ENCODE data around the gene CACNB2. TPM values are rescaled to one million over a fixed set of nuclear protein-coding genes. Genes with fewer than 3 reads are reported as not detected.

CACNB2 gene
- total and polyA plus RNA-seq, 4 experiments from 2014 or later, result 0.36 to 0.81 TPM; not detected in 2

- ChIA-PET CTCF (ENCODE audit: partially characterized antibody) (interaction anchor here (0.6 kb wide), 1 partner anchor 39 kb away, joined by 3 read pairs; no protein-coding TSS in a partner anchor), POLR2A (ENCODE audit: partially characterized antibody) (no interaction called here)
- H3K4me3 ChIP-seq (ENCODE audit: low read length in 2 of 2), result no peak overlapping the region
- H3K4me3 Mint-ChIP-seq, result no peak overlapping the region
- H3K4me1 Mint-ChIP-seq, result no peaks in the 10 kb centered on the region
- H3K27me3 ChIP-seq (ENCODE audit: insufficient read depth, low read length), result no peaks in the 10 kb centered on the region
- H3K4me1 ChIP-seq (ENCODE audit: insufficient read depth, low read length), result no peaks in the 10 kb centered on the region
- intact Hi-C loops (cut with micrococcal nuclease), result no loop called here
- H3K27ac Mint-ChIP-seq, result no peak overlapping the region
- H3K9me3 ChIP-seq (ENCODE audit: control insufficient read depth in 1 of 2, low read length in 2 of 2), result no peaks in the 10 kb centered on the region
- H3K9me3 Mint-ChIP-seq, result no peaks in the 10 kb centered on the region
- H3K27ac ChIP-seq (ENCODE audit: low read depth, low read length), result no peak overlapping the region
- H3K36me3 ChIP-seq (ENCODE audit: insufficient read depth, low read length), result peaks cover 18% of the 10 kb centered on the region
- H3K27me3 Mint-ChIP-seq, result no peaks in the 10 kb centered on the region
- H3K36me3 Mint-ChIP-seq, result peaks cover 62 to 67% of the 10 kb centered on the region in 2 donors
- no peak for DNase-seq
These were observed 405.5 kb downstream of the CACNB2 start for GRCh38 chr10:18545621-18546305.

DNA sequence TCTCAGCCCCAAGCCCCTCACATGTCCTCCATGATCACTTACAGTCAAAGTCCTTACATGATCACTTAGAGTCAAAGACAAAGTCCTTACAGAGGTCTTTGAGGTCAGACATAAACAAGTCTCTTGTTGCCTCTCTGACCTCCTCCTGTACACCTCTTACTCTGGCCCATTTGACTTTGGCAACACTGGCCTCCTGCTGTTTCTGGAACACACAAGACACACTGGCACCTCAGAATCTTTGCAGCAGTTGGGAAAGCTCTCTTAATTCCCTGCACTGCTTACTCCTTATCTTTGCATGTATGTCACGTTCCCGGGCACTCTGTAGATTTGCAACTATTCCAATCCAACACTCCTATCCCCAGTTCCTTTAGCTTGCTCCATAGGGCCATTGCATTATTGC is 408.9 kb downstream of the CACNB2 start:
- no peak for DNase-seq
- H3K36me3 Mint-ChIP-seq, result peaks cover 46 to 54% of the 10 kb centered on the region in 2 donors
- no peaks in the 10 kb centered on the region for H3K4me1 Mint-ChIP-seq
- Histone ChIP-seq H3K27me3 (ENCODE audit: insufficient read depth, low read length) (no peaks in the 10 kb centered on the region), H3K4me3 (ENCODE audit: low read length in 2 of 2) (no peak overlapping the region), H3K4me1 (ENCODE audit: insufficient read depth, low read length) (no peaks in the 10 kb centered on the region), H3K9me3 (ENCODE audit: control insufficient read depth in 1 of 2, low read length in 2 of 2) (no peaks in the 10 kb centered on the region), H3K27ac (ENCODE audit: low read depth, low read length) (no peak overlapping the region), H3K36me3 (ENCODE audit: insufficient read depth, low read length) (peaks cover 12% of the 10 kb centered on the region)
- no peaks in the 10 kb centered on the region for H3K27me3 Mint-ChIP-seq
- ChIA-PET POLR2A (ENCODE audit: partially characterized antibody) (no interaction called here), CTCF (ENCODE audit: partially characterized antibody) (no interaction called here)
- no peak overlapping the region for H3K4me3 Mint-ChIP-seq
- intact Hi-C loops (cut with micrococcal nuclease), result no loop called here
- no peaks in the 10 kb centered on the region for H3K9me3 Mint-ChIP-seq
- H3K27ac Mint-ChIP-seq, result peak overlapping the region in 1 of 7 donors; percentile 11

GRCh38 chr10:18551473-18551872 is 411.2 kb downstream of the CACNB2 start:
- Histone ChIP-seq H3K27me3 (ENCODE audit: insufficient read depth, low read length) (no peaks in the 10 kb centered on the region), H3K36me3 (ENCODE audit: insufficient read depth, low read length) (peaks cover 3% of the 10 kb centered on the region), H3K27ac (ENCODE audit: low read depth, low read length) (no peak overlapping the region), H3K9me3 (ENCODE audit: control insufficient read depth in 1 of 2, low read length in 2 of 2) (no peaks in the 10 kb centered on the region), H3K4me3 (ENCODE audit: low read length in 2 of 2) (no peak overlapping the region), H3K4me1 (ENCODE audit: insufficient read depth, low read length) (no peaks in the 10 kb centered on the region)
- H3K4me1 Mint-ChIP-seq, result no peaks in the 10 kb centered on the region
- H3K27ac Mint-ChIP-seq, result no peak overlapping the region
- no peak for DNase-seq
- peaks cover 31 to 39% of the 10 kb centered on the region in 2 donors for H3K36me3 Mint-ChIP-seq
- ChIA-PET CTCF (ENCODE audit: partially characterized antibody) (no interaction called here), POLR2A (ENCODE audit: partially characterized antibody) (no interaction called here)
- intact Hi-C loops (cut with micrococcal nuclease), result no loop called here
- no peaks in the 10 kb centered on the region for H3K27me3 Mint-ChIP-seq
- H3K4me3 Mint-ChIP-seq, result no peak overlapping the region
- no peaks in the 10 kb centered on the region for H3K9me3 Mint-ChIP-seq

DNA sequence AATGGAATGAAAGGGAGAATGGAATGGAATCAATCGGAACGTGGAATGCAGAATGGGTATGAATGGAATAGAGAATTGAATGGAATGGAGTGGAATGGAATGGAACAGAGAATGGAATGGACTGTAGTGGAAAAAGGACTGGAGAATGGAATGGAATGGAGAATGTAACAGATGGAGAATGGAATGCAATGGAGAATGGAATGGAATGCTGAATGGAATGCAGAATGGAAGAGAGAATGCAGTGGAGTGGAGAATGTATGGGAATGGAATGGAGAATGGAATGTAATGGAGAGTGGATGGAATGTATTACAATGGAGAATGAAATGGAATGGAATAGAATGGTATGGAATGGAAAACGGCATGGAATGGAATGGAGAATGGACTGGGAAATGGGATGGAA is 414.3 kb downstream of the CACNB2 start:
- Mint-ChIP-seq H3K9me3 (no peaks in the 10 kb centered on the region), H3K36me3 (peaks cover 15 to 19% of the 10 kb centered on the region in 2 donors), H3K27me3 (no peaks in the 10 kb centered on the region), H3K27ac (no peak overlapping the region), H3K4me3 (no peak overlapping the region), H3K4me1 (no peaks in the 10 kb centered on the region)
- Histone ChIP-seq H3K4me1 (ENCODE audit: insufficient read depth, low read length) (no peaks in the 10 kb centered on the region), H3K36me3 (ENCODE audit: insufficient read depth, low read length) (peaks cover under 1% of the 10 kb centered on the region), H3K27me3 (ENCODE audit: insufficient read depth, low read length) (no peaks in the 10 kb centered on the region), H3K27ac (ENCODE audit: low read depth, low read length) (no peak overlapping the region), H3K4me3 (ENCODE audit: low read length in 2 of 2) (no peak overlapping the region), H3K9me3 (ENCODE audit: control insufficient read depth in 1 of 2, low read length in 2 of 2) (no peaks in the 10 kb centered on the region)
- CTCF ChIA-PET (ENCODE audit: partially characterized antibody), result no interaction called here
- POLR2A ChIA-PET (ENCODE audit: partially characterized antibody), result no interaction called here
- intact Hi-C loops (cut with micrococcal nuclease), result no loop called here
- no peak for DNase-seq

DNA sequence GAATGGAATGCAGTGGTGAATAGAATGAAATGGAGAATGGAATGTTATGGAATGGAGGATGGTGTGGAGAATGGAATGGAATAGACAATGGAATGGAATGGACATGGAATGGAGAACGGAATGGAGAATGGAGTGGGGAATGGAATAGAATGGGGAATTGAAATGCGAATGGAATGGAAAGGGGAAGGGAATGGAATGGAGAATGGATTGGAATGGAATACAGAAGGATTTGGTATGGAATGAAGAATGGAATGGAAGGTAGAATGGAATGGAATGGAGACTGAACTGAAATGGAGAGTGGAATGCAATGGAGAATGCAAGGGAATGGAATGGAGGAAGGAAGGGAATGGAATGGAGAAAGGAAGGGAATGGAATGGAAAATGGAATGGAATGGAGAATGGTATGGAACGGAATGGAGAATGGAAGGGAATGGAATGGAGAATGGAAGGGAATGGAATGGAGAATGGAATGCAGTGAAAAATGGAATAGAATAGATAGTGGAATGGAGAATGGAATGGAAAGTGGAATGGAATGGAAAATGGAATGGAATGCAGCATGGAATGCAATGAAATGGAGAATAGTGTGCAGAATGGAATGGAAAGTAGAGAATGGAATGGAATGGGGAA is 416.4 kb downstream of the CACNB2 start:
- DNase-seq, result no peak
- H3K27me3 Mint-ChIP-seq, result no peaks in the 10 kb centered on the region
- no peaks in the 10 kb centered on the region for H3K9me3 ChIP-seq (ENCODE audit: control insufficient read depth in 1 of 2, low read length in 2 of 2)
- CTCF ChIA-PET (ENCODE audit: partially characterized antibody), result no interaction called here
- no peaks in the 10 kb centered on the region for H3K4me1 ChIP-seq (ENCODE audit: insufficient read depth, low read length)
- no peak overlapping the region for H3K4me3 ChIP-seq (ENCODE audit: low read length in 2 of 2)
- peaks cover 4% of the 10 kb centered on the region for H3K36me3 ChIP-seq (ENCODE audit: insufficient read depth, low read length)
- POLR2A ChIA-PET (ENCODE audit: partially characterized antibody), result no interaction called here
- H3K4me3 Mint-ChIP-seq, result no peak overlapping the region
- H3K4me1 Mint-ChIP-seq, result no peaks in the 10 kb centered on the region
- no peak overlapping the region for H3K27ac ChIP-seq (ENCODE audit: low read depth, low read length)
- H3K27ac Mint-ChIP-seq, result no peak overlapping the region
- intact Hi-C loops (cut with micrococcal nuclease), result no loop called here
- no peaks in the 10 kb centered on the region for H3K9me3 Mint-ChIP-seq
- no peaks in the 10 kb centered on the region for H3K27me3 ChIP-seq (ENCODE audit: insufficient read depth, low read length)
- peaks cover under 1 to 6% of the 10 kb centered on the region in 2 donors for H3K36me3 Mint-ChIP-seq

- peaks cover 4% of the 10 kb centered on the region for H3K36me3 ChIP-seq (ENCODE audit: insufficient read depth, low read length)
- H3K4me1 ChIP-seq (ENCODE audit: insufficient read depth, low read length), result no peaks in the 10 kb centered on the region
- Mint-ChIP-seq H3K9me3 (no peaks in the 10 kb centered on the region), H3K4me1 (no peaks in the 10 kb centered on the region), H3K36me3 (no peaks in the 10 kb centered on the region), H3K27ac (no peak overlapping the region), H3K27me3 (no peaks in the 10 kb centered on the region), H3K4me3 (no peak overlapping the region)
- intact Hi-C loops (cut with micrococcal nuclease), result no loop called here
- CTCF ChIA-PET (ENCODE audit: partially characterized antibody), result no interaction called here
- H3K9me3 ChIP-seq (ENCODE audit: control insufficient read depth in 1 of 2, low read length in 2 of 2), result no peaks in the 10 kb centered on the region
- POLR2A ChIA-PET (ENCODE audit: partially characterized antibody), result no interaction called here
- no peaks in the 10 kb centered on the region for H3K27me3 ChIP-seq (ENCODE audit: insufficient read depth, low read length)
- no peak overlapping the region for H3K27ac ChIP-seq (ENCODE audit: low read depth, low read length)
- DNase-seq, result no peak
- no peak overlapping the region for H3K4me3 ChIP-seq (ENCODE audit: low read length in 2 of 2)
These were observed 417.7 kb downstream of the CACNB2 start for GRCh38 chr10:18557960-18558359.

DNA sequence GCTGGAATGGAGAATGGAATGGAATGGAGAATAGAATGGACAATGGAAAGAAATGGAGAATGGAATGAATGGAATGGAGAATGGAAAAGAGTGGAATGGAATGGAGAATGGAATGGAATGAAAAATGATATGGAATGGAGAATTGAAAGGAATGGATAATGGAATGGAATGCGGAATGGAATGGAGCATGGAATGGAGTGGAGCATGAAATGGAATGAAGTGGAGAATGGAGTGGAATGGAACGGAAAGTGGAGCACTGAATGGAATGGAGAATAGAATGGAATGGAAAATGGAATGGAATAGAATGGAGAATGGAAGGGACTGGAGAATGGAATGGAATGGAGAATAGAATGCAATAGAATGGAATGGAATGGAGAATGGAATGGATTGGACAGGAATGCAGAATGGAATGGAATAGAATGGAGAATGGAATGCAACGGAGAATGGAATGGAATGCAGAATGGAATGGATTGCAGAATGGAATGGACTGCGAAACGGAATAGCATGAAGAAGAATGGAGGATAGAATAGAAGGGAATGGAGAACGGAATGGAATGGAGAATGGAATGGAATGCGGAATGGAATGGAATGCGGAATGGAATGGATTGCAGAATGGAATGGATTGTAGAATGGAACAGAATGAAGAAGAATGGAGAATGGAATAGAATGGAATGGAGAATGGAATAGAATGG is 421.8 kb downstream of the CACNB2 start:
- H3K27me3 Mint-ChIP-seq, result no peaks in the 10 kb centered on the region
- Histone ChIP-seq H3K4me1 (ENCODE audit: insufficient read depth, low read length) (no peaks in the 10 kb centered on the region), H3K27me3 (ENCODE audit: insufficient read depth, low read length) (no peaks in the 10 kb centered on the region), H3K27ac (ENCODE audit: low read depth, low read length) (no peak overlapping the region), H3K4me3 (ENCODE audit: low read length in 2 of 2) (no peak overlapping the region), H3K36me3 (ENCODE audit: insufficient read depth, low read length) (peaks cover 4% of the 10 kb centered on the region), H3K9me3 (ENCODE audit: control insufficient read depth in 1 of 2, low read length in 2 of 2) (no peaks in the 10 kb centered on the region)
- intact Hi-C loops (cut with micrococcal nuclease), result no loop called here
- no peaks in the 10 kb centered on the region for H3K9me3 Mint-ChIP-seq
- CTCF ChIA-PET (ENCODE audit: partially characterized antibody), result no interaction called here
- no peaks in the 10 kb centered on the region for H3K4me1 Mint-ChIP-seq
- POLR2A ChIA-PET (ENCODE audit: partially characterized antibody), result no interaction called here
- no peak overlapping the region for H3K27ac Mint-ChIP-seq
- no peak for DNase-seq
- no peaks in the 10 kb centered on the region for H3K36me3 Mint-ChIP-seq
- no peak overlapping the region for H3K4me3 Mint-ChIP-seq
